Midbrain (tissue), 1 donor: ENCODE results near the gene CCDC121.
"Not testable (repeated sequence)": the region's sequence is repeated elsewhere in the genome, so short reads cannot be mapped to it uniquely, and the experiment has no call there.

Source experiments
- DNase-seq: peaks from one replicate; lab custom pipeline; 2025; lab: John Stamatoyannopoulos, UW

The CCDC121 gene

DNA sequence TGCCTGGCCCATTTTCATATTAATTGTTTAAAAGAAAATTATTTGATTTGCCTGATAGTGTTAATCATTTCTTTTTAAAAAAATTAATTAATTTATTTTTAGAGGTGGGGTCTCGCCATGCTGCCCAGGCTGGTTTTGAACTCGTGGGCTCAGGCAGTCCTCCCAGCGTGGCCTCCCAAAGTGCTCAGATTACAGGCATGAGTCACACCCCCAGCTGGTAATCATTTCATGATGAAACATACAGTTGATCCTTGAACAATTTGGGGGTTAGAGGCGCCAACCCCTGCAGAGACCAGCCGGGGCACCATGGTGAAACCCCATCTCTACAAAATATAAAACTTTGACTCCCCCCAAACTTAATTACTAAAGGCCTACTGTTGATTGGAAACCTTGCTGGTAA lies 8.0 kb upstream of the CCDC121 start:
- DNase-seq = no peak

DNA sequence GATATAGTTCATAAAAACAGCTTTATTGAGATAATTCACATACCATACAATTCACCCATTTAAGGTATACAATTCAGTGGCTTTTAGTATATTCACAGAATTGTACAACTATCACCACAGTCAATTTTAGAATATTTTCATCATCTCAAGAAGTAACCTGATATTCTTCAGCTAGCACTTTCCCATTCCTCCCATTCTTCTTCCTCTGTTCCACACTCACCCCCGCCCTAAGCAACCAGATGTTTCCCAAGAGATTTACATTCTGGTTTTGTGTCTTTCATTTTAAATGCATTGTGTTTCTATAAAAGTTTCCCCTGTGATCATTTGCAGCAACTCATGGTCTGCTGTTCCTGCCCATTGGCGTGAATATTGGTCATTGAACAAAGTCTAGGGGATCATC lies 5.5 kb upstream of the CCDC121 start:
- DNase-seq = no peak

DNA sequence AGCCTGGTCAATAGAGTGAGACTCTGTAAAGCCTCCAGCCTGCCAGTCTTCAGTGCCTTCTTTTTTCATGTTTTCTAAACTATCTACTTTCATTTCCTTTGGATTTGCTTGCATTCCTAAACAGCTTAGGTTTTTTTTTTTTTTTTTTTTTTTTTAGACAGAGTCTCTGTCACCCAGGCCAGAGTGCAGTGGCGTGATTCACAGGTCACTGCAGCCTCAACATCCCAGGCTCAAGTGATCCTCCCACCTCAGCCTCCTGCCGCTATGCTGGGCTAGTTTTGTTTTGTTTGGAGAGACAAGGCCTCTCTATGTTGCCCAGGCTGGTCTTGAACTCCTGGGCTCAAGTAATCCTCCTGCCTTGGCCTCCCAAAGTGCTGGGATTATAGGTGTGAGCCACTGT lies 1.4 kb upstream of the CCDC121 start:
- not testable (repeated sequence) for DNase-seq

DNA sequence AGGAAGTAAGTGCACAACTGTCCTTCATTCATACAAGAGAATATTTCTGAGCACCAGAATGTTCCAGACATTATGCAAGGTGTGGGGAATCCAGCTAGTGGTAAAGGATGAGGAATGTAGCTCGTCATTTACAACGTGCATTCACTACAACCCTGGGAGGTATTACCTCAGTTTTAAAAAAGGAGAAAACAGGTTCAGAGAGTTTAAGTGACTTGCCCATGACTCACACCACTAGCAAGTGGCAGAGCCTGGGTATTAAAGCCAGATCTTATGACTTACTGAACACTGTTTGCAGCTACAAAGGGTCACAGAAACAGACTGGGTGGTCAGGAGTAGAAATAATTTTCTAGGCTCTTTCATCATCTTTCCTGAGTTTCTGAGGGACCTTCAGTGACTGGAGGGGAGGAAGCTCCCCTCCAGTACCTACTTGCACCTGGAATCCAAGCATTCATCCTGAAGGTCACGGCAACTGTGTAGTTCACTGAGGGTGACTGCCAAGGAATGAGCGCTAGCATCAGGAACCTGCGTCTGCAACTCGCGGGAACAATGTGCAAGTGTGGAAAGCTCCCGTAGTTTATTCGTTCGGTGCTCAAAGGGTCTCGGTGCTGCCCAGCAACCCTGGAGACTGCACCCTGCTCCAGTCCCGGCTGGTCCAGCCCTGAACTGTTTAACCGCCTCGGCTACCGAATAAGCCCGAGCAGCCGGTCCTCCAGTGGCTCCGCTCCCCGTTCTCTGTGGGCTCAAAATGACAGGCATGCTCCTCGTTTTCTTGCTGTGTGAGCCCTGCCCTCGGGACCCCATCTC lies 647 bp downstream of the CCDC121 start:
- DNase-seq = no peak

DNA sequence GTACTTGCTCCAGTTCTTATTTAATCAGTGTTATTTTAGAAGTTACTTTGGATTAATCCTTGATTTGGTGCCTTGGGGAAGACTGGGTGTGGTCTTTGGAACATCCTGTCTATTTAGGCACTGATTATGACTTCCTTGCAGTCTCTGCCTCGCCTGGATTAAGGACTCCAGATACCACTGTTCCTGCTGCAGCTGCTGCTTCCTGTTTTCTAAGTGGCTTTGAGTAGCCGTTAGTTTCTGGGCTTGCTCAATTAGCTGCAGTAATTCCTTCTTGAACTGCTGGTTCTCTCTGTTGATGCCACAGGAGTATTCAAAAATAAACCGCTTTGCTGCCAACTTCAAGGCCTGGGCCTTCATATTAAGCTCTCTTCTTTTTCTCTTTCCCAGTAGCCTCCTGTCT lies 1.9 kb downstream of the CCDC121 start:
- peak; percentile 5 for DNase-seq

DNA sequence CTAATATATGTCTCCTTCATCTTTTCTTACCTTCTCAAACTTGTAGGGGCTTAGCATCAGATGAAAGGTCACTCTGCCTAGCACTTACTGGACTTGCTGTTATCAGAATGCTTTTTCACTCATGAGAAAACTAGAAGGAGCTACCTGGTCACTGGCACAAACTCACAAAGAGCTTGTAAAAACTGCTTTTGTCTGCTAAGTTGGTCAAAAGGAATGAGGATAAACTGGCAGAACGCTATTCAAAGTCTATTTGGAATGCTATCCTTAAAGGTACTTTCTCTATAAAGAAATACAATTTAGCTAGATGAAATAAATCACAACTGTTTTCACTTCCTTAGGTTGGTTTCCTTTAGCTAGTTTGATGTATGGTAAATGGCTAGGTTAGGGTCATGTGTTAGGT lies 2.5 kb downstream of the CCDC121 start:
- DNase-seq = not testable (repeated sequence)

DNA sequence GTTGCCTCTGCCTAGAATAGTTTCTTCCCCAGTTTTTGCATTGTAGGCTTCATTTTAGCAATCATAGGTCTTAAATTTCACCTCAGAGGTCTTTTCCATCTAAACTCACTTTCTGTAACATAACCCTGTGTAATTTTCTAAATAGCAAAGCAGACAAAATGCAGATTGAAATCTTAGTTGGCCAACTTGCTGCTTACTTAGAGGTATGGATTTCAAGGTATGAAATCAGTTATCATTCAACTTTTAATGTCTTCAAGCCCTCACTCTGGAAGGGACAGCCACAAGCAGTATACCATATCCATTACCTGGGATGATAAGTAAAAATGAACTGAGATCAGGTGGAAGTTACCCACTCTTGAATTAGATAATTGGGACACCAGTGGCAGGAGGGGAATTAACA lies 3.9 kb downstream of the CCDC121 start:
- DNase-seq = no peak

DNA sequence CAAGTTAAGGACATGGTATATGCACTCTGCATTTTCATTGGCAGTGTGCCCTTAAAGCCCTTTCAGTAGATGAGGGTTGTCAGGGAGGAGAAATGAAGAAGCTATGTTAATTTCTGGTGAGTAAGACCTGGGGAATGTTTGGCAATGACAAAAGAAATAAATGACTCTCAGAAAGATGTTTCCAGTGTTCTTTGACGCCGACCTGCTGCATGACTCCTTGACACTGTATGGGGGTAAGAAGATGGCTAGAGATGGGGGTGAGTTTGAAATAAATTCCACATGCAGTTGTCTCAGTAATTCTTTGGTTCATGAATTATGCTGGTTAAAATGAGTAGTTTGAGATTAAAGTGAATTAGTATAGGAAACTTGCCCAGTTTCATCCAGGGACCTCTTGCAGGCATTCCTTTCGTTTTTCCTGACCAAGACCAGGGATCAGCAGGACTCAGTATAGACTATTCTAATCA lies 5.9 kb downstream of the CCDC121 start:
- DNase-seq = no peak

DNA sequence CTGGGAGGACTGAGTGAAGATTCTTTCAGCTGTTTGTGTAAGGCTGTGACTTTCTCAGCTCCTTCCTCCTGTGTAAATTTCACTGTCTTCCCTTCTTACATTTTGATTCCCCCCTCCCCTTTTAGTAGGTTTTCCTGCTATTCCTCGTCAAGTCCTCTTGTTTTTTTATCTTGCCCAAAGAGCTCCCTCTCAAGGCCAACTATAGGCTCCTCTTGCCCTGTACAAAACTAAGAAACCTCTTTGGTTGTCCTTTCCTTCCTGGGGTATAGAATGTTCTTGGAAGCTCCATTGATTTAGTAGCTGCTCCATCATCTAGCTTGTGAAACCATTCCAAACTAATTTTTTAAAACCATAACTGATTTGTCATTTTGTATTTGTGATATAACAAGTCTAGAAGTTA lies 7.3 kb downstream of the CCDC121 start:
- no peak for DNase-seq

DNA sequence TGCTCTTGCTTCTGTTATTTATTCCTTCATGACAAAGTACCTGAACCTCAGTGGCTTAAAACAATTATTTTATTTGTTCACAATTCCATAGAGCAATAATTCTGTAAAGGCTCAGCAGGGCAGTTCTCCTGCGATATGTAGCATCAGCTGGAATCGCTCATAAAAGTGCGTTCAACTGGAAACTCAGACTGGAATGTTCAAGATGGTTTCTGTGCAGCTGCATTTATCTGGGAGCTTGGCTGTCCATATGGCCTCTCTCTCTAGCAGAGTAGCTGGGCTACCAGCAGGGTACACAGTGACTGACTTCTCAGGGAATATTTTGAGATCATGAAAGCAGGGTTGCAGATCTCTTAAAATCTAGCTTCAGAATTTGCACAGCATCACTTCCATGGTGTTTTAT lies 13.5 kb downstream of the CCDC121 start:
- DNase-seq = no peak

DNA sequence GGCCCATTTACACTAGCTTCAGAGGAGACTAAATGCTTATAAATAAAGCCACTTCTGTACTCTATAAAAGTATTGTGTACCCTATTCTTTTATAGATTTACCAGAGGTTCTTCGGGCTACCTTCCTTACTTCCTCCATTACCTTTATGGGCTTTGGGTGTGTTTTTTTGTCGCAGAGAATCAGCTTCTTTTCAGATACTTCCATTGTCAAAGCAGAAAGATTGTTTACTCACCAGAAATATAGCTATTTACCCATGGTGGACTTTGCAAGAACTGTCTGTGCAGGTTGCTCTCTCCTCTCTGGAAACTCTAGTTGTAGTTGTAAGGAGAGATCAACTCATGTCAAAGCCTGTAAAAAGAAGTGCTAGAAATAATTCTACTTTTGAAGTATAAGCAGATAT lies 14.8 kb downstream of the CCDC121 start:
- no peak for DNase-seq

DNA sequence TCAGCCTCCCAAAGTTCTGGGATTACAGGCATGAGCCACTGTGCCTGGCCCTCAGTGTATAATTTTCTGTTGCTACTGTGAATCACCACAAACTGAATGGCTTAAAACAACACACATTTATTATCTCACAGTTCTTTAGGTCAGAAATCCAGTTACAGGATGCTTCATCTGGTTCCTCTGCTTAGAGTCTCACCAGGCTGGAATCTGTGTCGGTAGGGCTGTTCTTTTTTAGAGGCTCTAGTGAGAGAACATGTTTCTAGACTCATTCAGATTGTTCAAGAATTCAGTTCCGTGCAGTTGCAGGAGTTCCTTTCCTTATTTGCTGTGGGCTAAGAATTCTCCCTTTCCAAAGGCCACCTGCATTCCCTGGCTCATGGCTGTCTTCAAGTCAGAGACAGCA lies 22.2 kb downstream of the CCDC121 start:
- no peak for DNase-seq

DNA sequence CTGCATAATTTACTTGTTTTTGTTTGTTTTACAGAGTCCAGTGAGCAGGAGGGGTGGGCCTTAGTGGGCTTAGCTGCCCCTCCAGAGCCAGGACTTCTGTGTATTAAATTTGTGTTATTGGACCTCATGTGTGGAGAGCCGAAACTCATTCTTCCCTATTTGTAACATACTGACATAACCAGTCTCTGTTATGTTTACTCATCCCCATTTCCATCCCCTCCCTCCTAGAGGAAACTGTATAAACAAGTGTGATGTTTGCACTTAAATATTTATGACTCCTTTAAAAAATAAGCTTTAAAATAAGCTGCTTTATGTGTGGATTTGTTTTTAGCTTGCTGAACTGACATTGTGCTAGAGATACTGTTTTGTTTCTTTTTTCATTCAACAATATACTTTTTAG lies 32.2 kb downstream of the CCDC121 start:
- DNase-seq = no peak

DNA sequence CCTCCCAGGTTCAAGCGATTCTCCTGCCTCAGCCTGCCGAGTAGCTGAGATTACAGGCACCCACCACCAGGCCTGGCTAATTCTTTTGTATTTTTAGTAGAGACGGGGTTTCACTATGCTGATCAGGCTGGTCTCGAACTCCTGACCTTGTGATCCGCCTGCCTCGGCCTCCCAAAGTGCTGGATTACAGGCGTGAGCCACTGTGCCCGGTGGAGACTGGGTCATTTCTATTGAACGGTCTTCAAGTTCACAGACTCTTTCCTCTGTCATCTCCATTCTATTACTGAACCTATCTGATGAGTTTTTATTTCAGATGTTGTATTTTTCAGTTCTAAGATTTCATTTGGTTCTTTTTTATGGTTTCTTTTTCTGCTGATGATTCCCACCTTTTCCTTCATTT lies 33.4 kb downstream of the CCDC121 start:
- not testable (repeated sequence) for DNase-seq

DNA sequence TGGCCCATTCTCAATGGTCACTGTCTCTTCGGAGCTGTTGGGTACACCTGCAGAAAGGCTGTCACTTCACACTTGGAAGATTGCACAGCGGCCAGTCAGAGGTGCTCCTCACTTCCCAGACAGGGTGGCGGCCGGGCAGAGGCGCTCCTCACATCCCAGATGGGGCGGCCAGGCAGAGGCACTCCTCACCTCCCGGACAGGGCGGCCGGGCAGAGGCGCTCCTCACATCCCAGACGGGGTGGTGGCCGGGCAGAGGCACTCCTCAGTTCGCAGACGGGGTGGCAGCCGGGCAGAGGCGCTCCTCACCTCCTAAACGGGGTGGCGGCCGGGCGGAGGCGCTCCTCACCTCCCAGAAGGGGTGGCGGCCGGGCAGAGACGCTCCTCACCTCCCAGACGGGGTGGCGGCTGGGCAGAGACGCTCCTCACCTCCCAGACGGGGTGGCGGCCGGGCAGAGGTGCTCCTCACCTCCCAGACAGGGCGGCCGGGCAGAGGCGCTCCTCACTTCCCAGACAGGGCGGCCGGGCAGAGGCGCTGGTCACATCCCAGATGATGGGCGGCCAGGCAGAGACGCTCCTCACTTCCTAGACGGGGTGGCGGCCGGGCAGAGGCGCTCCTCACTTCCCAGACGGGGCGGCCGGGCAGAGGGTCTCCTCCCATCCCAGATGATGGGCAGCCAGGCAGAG lies 34.6 kb downstream of the CCDC121 start:
- DNase-seq = not testable (repeated sequence)

DNA sequence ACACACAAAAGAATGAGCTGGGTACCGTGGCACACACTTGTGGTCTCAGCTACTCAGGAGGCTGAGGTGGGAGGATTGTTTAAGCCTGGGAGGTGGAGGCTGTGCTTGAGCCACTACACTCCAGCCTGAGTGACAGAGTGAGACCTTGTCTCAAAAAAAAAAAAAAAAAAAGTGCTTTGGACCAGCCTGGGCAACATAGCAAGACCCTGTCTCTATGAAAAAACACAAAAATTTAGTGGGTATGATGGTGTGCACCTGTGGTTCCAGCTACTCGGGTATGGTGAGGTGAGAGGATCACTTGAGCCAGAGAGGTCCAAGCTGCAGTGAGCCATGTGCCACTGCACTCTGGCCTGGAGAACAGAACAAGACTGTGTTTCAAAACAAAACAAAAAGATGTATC lies 35.6 kb downstream of the CCDC121 start:
- no peak for DNase-seq

DNA sequence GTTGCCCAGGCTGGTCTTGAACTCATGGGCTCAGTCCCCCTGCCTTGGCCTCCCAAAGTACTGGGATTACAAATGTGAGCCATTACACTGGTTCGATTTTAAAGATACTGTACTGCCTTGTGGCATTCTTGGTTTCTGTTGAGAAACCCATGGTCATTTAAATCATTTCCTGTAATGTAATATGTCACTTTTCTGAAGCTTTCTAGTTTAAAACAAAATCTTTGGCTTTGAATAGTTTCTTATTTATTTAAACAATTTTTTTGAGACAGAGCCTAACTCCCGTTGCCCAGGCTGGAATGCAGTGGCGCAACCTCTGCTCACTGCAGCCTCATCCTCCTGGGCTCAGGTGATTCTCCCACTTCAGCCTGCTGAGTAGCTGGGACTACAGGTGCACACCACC lies 37.1 kb downstream of the CCDC121 start:
- no peak for DNase-seq

DNA sequence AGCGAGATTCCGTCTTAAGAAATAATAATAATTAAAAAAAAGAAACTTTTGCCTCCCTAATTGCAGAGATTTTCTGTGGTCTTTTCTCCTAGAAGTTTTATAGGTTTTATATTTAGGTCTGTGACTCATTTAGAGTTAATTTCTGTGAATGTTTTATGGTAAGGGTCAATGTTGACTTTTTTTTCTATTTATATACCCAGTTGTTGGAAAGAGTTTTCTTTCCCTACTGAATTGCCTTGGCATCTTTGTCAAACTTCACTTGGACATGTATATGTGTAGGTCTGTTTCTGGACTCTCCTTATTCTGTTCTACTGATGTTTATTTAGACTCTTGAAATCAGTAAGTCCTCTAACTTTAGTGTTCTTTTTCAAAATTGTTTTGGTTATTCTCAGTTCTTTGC lies 40.5 kb downstream of the CCDC121 start:
- no peak for DNase-seq

DNA sequence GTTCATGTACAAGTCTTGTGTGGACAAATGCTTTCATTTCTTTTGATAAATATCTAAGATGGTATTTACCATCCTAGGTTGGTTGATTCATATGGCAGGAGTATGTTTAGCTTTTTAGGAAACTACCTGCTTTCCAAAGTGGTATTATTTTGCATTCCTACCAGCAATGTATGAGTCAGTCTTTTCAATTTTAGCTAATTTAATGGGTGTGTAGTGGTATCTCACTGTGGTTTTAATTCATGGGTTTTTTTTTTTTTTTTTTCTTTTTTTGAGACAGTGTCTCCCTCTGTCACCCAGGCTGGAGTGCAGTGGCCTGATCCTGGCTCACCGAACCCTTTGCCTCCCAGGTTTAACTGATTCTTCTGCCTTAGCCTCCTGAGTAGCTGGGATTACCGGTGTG lies 41.8 kb downstream of the CCDC121 start:
- DNase-seq = no peak

DNA sequence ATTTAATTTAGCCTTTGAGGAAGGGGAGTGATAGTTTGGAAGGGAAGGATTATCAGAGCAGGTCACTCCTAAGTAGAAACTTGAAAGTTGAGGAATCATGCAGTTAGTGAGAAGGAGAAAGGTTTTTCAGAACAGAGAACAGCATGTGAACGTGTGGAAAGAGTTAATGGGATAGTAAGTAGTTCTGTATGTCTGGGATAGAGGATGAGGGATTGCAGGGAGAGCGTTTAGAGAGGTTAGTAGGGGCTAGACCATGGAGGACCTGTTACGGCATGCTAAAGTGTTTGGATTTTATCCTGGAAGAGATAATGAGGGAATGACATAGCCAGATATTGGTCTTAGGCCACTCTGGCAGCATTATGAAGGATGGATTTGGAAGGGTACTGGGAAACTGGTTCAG lies 44.2 kb downstream of the CCDC121 start:
- DNase-seq = no peak

DNA sequence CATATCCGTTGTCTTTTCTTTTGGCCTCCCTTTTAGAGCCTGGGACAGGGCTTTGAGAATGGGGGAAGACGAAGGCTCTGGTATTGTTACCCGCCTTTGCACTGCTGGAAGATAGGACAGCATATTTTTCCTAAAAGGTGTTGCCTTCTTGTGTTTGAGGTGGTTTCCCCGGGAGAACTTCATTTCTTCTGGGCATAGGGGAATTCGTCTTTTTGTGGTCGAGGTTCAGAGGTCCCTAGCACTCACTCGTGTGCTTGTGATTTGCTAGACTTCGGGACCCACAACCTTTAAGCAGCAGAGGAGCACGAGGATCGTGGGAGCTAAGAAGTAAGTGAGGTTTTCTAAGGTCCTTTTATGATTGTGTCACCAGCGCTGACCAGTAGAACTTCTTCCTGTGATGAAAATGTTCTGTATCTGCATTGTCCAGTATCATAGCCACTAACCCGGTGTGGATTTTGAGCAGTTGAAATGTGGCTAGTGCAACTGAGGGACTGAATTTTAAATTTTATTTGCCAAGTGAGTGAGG lies 45.4 kb downstream of the CCDC121 start:
- DNase-seq = peak; percentile 27

DNA sequence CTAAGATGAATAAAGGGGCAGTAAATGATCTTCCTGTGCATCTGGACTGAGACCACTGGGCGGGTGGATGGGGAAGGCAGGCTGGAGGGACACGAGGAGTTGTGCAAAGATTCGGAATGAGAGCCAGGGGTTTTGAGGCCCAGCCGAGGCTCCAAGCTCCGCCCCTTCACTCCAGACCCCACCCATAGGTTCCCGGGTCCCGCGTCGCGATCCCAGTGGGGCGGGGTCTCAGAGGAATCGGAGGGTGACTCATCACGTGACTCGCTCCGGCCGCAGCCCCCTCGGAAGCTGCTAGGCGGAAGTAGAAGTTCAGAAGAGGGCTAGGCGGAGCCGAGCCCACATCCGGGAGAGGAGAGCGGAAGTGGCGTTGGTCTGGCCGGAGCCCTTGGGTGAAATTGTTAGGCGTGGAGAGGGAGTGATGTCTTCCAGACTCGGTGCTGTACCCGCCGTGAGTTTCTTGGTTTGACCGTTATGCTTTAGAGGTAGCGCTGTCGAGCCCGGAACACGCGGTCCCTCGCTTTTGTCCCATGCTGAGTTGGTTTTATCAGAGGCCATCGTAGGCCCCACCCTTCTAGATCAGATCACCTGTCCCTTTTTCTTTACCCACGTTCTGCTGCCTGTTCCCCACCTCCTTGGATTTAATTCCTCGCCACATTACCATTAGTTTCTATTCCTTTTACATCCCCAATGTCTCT lies 46.0 kb downstream of the CCDC121 start, which contains the start of gene ZNF512:
TSS of gene ZNF512 (plus strand) at position 348 of the 695 bp plus-strand sequence. CDS start at position 419, 71 bp downstream.
- peak; percentile 84 for DNase-seq
